NCI-H1417 (cell line): ENCODE data around the gene CHMP6.

Experiments used
- DNase-seq, 3 experiments: peaks; one replicate each; lab custom pipeline; 2025; lab: John Stamatoyannopoulos, UW

CHMP6 gene

DNA sequence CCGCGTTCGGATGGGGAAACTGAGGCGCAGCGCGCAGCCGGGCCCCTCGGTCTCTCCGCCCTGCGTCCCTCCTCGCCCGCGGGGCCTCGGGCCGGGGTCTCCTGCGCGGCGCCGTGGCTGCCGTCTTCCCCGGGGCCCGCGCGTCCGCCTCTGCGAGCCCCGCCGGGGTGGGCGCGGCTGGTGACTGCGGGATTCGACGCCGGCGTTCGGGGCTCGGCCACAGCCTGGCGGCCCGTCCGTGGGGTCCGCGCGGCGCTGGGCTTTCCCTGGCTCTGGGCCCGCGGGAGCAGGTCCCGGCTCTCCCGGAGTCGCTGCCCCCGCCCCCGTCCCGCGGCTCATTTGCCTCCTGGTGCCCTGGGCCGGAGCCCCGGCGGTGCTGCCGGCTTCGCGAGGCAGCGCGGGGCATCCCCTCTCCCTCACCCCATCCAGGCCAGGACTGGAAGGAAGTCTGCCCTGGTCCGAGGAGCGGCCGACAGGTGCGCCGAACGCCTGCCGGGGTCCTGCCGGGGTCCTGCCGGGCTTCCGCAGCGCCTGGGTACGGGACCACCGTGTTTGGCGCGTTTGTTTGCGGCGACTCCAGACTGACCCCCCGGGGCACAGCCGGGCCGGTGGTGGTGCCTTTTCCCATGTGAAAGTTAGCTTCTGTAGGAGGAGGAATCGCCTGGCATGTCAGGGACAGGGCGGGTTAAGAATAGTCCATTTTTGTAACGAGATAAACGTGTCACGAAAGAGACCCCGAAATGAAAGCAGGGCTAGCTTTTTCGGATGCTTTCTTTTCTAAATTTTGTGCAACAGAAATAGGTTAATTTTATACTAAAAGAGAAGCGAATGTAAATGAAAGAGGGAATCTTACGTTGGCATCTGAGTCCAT, 671 bp downstream of the CHMP6 start:
- DNase-seq: peak in 1 of 3 experiments; percentile 54

DNA sequence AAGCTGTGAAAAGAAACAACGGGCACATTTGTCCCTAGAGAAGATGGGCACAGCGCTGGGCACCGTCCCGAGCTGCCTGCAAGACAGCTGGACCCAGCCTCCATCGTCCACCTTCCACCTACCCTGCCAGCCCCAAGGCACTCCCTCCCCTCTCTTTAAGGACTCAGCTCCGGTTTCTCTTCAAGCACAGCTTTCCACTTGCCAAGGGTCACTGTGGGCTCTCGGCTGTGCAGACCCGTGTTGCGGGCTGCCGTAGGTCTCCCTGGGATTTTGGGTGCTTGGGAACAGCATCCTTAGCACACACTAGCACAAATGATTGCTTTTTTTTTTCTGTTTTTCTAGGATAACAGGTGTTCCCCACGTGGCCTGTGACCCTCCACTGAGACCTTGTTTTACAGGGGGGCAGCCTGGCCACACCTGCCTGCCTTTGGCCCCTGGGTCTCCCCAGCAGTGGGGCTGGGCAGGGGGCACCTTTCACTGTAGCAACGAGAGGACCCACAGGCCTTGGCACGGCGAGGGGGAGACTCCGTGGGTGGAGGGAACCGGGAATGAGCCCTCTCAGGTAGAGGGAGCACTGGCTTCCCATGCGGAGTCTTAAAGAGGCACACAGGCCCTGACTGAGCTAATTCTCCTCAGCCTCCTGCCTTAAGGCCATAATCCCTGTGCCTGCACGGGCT, 1.4 kb downstream of the CHMP6 start:
- no peak for DNase-seq

DNA sequence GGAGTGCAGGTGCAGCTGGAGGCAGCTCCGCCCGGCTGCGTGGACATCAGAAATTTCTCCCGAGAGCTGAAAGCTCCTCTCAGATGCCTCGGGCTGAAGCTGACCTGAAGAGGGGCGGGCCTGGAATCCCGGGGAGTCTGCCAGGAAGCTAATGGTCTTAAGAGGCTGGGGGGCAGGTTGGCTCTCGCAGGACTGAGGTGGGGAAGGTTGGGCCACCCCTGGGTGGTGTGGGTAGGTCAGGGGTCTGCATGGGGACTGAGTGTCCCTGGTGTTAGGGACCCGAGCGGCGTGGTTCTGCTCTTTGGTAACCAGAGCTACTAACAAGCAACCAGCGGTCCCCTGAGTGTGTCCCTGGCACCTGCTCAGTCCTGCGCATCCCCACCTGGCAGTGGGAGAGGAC, 3.5 kb downstream of the CHMP6 start:
- no peak for DNase-seq

DNA sequence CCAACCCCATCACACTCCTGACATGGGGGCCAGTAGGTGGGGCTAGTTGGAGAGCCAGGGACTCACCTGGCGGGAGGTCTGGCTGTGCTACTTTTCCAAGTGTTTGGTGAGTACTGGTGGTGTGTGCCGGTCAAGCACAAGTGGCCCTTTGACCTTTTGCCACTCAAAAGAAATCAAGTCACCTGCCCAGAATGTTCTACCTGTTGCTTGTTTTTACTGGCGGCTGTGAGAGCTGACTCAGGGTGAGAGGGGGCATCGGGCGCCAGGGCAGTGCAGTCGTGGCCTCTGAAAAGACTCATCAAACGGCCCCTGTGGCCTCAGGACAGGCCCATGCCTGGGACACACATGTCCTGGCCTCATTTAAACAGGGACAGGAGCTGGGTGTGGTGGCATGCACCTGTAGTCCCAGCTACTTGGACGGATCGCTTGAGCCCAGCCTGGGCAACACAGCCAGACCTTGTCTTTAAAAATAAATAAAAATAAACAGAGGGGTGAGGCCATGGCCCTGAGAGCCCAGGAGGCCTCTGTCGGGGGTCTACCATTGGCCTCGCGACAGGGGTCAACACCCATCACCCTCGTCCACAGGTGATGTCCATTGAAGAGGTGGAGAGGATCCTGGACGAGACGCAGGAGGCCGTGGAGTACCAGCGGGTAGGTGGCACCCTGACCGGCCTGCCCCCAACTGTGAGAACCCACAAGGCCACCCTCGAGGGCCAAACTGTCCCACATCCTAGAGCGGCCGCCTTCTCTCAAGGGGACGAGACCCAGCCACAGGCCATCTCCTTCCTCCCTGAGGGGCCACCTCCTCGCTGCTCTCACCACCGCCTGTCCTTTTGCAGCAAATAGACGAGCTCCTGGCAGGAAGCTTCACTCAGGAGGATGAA, 5.0 kb downstream of the CHMP6 start:
- no peak for DNase-seq

DNA sequence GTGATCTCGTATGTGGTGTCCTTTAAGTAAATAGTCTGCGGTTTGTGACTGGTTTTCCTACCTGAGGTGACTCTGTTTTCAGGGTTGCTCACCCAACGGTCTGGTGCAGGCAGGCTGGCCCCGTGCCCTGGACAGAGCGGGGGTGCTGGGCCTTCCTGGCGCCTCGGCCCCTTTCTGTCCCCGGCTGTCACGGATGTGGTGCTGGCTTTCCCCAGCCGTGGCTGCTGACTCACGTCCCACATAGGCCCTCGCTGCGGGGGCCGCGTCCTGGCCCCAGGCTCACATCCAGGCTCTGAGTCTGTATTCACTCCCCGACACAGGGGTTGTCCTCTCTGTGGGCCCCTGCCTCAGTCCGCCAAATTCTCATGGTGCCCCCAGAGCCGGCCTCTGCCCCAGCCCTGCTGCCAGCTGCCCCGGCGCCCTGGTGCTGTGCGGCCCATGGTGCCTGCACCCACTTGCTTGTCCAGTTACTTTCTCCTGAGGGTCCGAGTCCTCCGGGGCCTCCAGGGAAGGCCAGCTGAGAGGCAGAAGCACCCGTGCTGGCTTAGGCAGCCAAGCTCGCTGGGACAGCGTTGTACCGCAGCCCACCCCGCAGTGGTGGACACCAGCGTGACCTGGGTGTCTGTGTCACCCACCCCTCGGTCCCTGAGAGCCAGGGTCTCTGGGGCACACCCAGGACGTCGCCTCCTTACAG, 5.9 kb downstream of the CHMP6 start:
- no peak for DNase-seq

DNA sequence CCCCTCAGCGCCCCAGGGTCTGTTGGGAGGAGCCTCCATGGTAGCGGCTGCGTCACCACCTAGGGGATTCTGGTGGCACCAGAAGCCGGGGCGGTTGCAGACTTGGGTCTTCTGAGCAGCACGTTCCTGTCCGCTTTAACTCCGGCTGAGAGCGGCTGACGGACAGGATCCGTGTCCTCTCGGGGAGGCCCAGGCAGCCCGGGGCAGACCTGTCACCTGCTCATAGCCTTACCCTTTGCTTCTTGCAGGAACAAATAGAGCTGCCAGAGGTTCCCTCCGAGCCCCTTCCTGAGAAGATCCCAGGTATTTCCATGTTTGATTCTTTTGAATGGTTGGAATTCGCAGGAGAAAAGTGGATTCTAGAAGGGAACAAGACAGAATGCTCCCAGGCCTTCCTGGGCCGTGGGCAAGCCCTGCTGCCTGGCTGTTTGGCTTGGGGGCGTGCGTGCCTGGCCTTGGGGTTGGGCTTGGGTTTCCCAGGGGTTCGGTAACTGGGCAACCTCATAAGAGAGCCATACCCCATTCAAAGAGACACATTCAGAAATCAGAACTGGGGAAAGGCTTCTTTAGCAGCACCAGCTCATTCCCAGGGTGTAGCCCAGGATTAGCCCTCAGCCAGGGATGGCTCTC, 6.6 kb downstream of the CHMP6 start:
- DNase-seq: no peak

- no peak for DNase-seq
Measured at GRCh38 chr17:80998748-80999535, 7.3 kb downstream of the CHMP6 start.

DNA sequence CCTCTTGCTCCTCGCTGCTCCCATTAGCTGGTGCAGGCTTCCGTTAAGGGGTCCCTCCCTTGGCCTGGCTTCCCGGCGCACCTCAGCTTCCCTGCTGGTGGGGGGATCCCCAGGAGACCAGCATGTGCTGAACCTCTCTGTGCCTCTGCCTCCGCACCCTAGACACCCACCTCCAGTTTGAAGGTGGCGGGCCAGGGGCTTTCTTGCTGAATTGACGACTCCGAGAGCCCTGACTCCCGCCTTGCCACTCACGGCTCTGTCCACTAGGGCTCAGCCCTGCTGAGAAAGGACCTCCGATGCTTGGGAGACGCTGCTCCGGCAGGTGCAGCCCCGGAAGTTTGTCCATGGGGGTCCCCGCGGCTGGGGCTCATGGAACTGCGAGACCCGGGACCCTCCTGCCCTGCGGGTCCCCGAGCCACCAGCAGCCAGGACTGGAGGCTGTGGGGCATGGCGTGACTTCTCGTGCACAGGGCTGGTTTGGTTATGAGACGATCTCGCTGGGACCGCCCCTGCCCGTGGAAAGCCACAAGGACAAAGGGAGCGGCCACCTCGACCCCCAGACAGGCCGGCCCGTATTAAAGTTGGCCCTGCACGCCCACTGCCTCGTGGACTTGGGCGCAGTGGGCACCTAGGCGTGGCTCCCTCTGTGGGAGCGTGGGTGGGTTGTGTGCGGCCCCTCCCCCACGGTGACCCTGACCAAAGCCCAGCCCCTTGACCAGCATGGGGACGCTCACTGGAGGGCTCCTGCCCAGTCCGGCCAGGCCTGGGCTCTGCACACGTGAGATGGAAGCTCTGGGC, 8.1 kb downstream of the CHMP6 start:
- DNase-seq: no peak

GRCh38 chr17:81000334-81000630, 8.6 kb downstream of the CHMP6 start:
- DNase-seq: no peak

DNA sequence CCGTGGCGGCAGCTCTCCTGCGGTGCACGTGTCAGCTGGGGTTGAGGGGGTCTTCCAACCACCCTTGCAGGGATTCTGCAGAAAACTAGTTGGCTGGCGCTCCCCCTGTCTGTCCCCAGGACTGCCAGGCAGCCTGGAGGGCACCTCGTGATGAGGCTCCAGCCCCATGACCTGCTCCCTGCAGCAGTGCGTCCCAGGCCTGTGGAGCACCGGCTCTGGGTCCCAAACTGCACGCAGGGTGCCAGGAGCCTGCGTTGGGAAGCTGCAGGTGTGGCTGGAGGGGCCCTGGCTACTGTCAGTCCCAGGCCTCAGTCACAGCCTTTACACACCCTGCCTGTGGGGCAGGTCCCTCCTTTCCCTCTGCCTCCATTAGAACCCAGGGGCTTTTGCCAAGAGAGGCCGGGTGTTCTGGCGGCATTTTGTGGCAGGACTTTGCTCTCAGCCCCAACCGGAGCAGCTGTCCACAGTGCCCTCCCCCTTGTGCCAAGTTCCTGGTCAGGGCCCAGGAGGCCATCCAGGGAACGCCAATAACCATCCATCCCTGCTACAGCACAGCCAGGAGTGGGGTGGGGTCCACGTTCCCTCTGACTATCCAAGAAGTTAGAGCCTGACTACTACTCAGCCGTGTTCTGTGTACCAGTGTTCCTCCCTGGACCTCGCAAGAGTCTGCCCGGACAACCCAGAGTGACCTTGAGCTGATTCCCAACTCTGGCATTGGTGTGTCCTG, 9.2 kb downstream of the CHMP6 start:
- DNase-seq: no peak

DNA sequence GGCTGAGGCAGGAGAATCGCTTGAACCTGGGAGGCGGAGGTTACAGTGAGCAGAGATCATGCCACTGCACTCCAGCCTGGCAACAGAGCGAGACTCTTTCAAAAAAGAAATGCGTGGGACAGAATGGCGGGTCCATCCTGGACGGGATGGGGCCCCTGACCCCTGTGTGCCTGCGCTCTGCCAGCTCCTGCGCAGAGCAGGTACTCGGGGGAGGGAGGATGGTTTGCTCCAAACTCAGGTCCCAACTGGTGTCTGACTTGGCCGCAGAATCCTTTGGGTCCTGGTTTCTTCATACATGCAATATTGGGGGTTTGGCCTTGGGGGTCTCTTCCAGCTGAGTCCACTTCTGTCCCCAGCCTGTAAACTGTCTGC, 10.4 kb downstream of the CHMP6 start:
- no peak for DNase-seq

DNA sequence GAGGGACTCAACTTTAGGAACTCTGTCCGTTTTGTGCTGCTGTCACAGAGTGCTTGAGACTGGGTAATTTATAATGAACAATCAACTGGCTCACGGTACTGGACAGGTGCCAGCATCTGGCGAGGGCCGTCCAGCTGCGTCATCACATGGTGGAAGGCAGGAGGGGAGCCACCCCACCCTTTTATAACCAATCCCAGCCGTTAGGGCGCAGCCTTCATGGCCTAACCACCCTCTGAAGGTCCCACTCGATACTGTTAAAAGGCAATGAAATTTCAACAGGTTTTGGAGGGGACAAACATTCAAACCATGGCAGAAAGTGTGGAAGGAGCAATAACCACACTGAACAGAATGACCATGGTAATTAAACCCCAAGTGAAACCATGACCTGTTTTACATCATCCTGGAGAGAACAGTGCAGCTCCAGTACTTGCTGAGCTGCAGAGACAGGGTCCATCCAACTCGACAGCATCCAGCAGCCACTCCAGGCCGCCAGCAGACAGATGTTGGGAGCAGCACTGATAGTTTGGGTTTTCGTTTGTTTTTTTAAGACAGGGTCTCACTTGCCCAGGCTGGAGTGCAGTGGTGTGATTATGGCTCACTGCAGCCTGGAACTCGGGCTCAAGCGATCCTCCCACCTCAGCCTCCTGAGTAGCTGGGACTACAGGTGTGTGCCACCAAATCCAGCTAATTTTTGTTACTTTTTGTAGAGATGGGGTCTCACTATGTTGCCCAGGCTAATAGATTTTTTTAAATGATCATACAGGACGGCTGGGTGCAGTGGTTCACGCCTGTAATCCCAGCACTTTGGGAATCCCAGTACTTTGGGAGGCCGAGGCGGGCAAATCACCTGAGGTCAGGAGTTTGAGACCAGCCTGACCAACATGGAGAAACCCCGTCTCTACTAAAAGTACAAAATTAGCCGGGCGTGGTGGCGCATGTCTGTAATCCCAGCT, 11.0 kb downstream of the CHMP6 start:
- DNase-seq: peak; percentile 68 to 90 (median 79)

- peak in 2 of 3 experiments; percentile 43 to 66 for DNase-seq
Measured at GRCh38 chr17:81003711-81004475, 12.3 kb downstream of the CHMP6 start.

DNA sequence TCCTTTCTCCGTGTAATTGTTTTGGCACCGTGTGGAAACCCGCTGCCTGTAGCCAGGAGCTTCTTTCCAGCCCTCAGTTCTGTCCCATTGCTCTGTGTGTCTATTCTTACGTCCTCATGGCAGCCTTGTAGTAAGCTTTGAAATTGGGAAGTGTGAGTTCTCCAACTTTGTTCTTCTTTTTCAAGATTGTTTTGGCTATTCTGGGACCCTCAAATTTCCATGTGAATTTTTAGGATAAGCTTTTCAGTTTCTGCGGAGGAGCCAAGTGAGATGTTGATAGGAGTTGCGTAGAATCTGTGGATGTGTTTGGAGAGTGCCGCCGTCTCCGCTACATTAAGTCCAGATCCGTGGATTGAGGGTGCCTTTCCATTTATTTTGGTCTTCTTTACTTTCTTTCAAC, 15.2 kb downstream of the CHMP6 start:
- no peak for DNase-seq

DNA sequence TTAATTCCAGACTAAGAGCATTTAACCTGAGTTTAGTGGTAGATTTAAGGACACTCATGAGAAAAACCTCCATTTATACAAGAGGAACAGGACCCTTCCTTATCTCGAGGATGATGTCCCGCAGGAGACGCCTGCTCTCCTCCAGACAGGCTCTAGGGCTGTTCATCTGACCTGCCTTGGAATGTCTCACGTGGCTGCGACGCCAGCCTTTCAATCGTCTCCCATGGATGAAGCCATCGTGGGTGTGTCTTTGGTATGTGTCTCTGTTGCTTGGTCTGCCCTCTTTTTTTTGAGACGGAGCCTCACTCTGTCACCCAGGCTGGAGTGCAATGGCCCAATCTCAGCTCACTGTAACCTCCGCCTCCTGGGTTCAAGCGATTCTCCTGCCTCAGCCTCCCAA, 16.5 kb downstream of the CHMP6 start:
- no peak for DNase-seq

GRCh38 chr17:81009136-81009535, 17.5 kb downstream of the CHMP6 start:
- DNase-seq: no peak

GRCh38 chr17:81010935-81011334, 19.3 kb downstream of the CHMP6 start:
- no peak for DNase-seq
